ENCODE data around the gene MAN2B2.

GRCh38 chr4:6568689-6569332 lies 6.2 kb upstream of the MAN2B2 start:
- no peak for TF ChIP-seq ARNT (IDR thresholded peaks at IDR 0.05)
- no peak for TF ChIP-seq CTBP1 (IDR thresholded peaks at IDR 0.05; ENCODE audit: borderline replicate concordance)
- TF ChIP-seq HDGF (IDR thresholded peaks at IDR 0.05; ENCODE audit: borderline replicate concordance): no peak
- TF ChIP-seq SUZ12 (IDR thresholded peaks at IDR 0.05): no peak
- TF ChIP-seq FOXA1 (IDR thresholded peaks at IDR 0.05): no peak
- TF ChIP-seq ZNF384 (IDR thresholded peaks at IDR 0.05): no peak
- TF ChIP-seq BHLHE40 (IDR thresholded peaks at IDR 0.05; ENCODE audit: borderline replicate concordance): no peak
- TF ChIP-seq NFRKB (IDR thresholded peaks at IDR 0.05): no peak
